Ovary (tissue), 3 donors: ENCODE data around the gene GCHFR.

Source experiments
- POLR2A ChIP-seq: fragments of 450-650 bp; IDR thresholded peaks from one replicate; pipeline ENCODE4 v1.6.1; 2017; ENCODE audit warnings: antibody characterized with exemption, mild to moderate bottlenecking, moderate library complexity
- TF ChIP-seq, protein P1 (sequence below), 3 donors: fragments of 450-650 bp in 2 of 3; fragments of 200-600 bp in 1 of 3; IDR thresholded peaks; one replicate each; pipeline versions ENCODE4 v1.5.1 to v1.8.0; 2016 to 2022; ENCODE audit warnings: antibody characterized with exemption in 3 of 3, mild to moderate bottlenecking in 1 of 3
- donor health status: DM: no; HTN: no; CAD: no.

DNA sequence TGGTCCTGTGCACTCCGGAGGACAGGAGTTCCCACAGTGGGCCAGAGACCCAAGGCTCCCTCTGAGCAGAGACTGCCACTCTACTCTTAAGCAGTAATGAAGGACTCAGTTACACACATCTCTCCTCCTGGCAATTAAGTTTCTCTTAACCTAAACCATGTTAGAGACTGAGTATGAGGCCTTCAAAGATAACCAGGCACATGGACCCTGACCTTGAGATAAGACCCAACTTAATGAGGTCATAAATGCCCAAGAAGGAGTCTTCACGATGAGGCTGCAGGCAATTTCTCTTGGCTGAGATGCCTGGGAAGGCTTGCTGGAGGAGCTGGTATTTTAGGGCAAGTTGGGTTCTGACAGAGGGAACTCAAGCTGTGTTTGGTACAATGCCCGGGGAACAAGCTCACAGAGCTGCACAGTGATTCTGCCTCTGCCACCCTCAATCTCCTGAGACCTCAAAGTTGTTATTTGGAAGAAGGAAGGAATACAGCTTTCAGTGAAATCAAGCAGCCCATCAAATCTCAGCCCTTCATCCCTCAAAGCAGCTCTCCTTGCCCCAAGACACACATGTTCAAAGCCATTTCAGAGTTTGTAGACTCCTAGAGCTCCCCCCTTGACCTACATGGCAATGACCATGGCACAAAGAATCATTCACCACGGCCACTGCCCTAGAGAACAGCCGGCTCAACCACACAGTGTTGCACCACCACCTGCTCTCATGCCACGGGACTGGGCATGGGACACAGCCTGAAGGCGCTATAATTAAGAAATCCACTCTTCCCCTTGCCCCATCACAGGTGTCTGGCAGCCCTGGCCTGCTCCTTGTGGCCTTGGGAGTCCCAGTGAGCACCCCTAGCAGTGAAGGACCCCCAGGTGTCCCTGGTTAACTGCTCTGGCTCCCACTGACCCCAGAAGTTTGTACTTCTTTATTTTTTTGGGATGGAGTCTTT, 15.9 kb upstream of the GCHFR start:
- TF ChIP-seq, protein P1, sequence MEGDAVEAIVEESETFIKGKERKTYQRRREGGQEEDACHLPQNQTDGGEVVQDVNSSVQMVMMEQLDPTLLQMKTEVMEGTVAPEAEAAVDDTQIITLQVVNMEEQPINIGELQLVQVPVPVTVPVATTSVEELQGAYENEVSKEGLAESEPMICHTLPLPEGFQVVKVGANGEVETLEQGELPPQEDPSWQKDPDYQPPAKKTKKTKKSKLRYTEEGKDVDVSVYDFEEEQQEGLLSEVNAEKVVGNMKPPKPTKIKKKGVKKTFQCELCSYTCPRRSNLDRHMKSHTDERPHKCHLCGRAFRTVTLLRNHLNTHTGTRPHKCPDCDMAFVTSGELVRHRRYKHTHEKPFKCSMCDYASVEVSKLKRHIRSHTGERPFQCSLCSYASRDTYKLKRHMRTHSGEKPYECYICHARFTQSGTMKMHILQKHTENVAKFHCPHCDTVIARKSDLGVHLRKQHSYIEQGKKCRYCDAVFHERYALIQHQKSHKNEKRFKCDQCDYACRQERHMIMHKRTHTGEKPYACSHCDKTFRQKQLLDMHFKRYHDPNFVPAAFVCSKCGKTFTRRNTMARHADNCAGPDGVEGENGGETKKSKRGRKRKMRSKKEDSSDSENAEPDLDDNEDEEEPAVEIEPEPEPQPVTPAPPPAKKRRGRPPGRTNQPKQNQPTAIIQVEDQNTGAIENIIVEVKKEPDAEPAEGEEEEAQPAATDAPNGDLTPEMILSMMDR (IDR thresholded peaks at IDR 0.05), result no peak
- no peak for TF ChIP-seq POLR2A
